NCI-H187 (cell line): ENCODE measurements around the gene NUP98.
A peak's percentile ranks its signal among the peaks of the same experiment; 100 is the strongest.
"Not testable (repeated sequence)": the region's sequence is repeated elsewhere in the genome, so short reads cannot be mapped to it uniquely, and the experiment has no call there.

Experiments used
- DNase-seq, 2 experiments: peaks; one replicate each; lab custom pipeline; 2025; lab: John Stamatoyannopoulos, UW

Gene NUP98

DNA sequence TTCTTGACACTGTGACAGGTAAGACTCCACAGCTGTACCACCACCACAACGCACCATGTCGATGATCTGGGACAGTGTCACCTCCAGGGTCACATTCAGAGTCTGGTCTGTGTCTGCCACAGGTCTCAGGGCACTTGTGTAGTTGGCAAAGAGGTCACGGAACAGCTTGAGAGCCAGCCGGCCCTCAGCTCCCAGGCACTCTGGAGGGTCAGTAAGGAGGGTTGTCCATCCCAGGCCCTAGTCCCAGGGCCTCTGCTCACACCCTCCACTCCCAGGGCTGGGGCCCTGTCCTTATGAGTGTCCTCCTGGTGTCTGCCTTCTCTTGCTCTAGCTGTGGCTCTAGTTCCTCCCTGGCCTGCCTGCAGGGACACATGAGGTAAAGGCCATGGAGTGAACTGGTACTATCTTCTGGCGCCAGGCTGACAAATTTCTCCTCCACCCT, 127.6 kb downstream of the NUP98 start:
- DNase-seq = no peak

- DNase-seq = no peak
These were observed 128.2 kb downstream of the NUP98 start for GRCh38 chr11:3669128-3669527.

DNA sequence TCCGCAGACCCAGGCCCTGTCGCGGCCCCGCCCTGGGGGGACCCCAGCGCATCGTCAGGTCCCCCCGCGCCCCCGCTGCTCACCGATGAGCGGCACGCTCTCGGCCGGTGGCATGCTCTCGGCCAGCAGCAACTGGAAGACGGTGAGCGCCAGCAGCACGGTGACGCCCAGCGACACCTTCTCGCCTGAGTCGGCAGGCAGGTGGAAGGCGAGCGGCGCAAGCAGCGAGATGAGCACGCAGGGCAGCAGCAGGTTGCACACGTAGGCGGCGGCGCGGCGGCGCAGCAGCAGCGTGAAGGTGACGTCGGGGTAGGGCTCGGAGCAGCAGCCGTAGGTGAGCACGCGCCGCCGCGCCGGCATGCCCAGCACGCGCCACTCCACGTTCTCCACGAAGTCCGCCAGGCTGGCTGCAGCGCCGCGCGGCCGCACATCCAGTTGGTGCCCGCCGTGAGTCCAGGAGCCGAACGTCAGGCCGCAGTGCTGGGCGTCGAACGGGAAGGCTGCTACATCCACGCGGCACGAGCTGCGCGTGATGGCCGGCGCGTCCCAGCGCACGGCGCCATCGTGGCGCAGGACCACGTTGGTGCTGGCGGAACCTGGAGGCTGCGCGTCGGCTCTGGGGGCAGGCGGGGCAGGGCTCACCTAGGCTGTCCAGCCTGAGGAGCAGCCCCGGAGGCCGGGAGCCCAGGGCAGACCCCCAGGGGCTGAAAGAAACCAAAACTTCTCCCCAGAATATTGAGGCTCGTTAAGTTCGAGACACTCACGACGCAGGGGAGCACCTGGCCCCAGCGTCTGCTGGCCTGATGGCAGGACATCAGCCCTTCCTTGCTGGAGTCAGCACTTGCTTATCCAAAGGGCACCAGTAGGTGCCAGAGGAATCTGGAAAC, 130.0 kb downstream of the NUP98 start:
- DNase-seq = no peak

DNA sequence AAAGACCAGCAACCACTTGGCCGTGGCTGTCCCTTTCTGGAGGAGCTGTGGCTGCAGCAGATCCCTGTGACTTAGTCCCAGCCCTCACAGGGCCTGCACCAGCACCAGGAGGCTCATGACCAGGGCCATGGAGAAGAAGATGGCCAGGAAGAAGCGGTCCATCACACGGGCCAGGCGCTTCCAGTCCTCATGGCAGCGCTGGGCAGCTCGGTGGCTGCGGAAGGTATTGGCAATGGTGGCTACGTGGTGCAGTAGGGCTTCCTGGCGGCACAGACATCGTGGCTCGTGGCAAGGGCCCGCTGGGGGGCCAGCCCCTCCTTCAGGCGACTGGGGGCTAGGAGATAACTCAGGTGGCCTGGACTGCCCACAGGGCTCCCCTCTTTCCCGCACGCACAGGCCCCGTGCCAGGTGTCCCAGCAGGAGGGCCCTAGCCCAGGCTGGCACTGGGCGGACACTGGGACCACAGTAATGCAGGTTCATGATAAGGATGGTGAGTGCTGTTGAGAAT, 131.3 kb downstream of the NUP98 start:
- DNase-seq = no peak

DNA sequence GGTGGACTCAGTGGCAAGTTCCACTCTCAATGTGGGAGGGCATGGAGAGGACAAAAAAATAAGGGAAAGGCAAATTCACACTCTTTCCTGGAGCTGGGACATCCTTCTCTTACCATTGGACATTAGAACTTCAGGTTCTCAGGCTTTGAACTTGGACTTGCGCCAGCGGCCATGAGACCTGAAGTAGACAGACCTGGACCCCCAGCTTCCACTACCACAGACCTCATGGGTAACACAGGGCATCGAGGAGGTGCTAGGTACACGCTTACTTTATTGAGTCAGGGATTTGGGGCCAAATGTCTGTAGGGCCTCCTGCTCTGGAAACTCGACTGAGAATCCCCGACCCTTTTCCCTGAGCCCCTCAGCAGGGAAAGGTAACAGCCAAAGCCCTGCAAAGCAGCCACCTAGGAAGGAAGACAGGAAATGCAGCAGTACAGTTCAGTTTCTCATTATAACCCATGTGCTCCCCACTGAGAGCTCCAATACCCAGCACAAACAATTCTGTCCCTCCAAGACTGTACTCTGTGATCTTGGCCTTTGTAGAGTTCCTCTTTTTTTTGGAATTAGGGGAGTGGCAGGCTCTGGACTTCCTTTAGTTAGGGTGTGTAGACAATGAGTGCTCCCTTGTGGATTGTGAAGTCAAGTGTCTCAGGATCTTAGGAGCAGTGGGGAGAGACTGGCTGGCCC, 131.9 kb downstream of the NUP98 start:
- no peak for DNase-seq

DNA sequence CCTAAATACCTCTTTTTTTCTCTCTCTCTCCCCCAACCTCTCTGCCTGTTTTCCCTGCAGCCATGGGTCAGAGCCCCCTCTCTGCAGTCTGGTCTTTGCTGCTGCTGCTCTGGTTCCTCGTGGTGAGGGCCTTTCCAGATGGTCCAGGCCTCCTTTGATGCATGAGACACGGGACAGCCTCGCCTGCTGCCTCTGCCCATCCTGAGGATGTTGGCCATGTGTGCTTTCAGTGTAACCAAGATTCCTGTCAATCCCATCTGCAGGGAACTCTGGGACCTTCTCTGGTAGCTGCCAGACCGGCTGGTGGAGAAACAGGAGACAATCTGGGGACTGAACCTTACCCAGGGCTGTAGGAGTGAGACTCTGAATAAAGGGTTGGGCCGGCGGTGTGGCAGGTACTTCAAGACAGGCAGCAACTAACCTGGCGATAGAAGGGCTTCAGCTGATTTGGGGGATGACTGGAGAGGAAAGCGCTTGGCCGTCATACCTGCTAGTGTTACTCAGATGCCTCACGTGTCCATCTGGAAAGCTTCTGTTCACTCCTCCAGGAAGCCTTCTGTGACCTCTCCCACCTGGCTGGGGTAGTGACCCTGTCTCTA, 133.2 kb downstream of the NUP98 start:
- DNase-seq = no peak

GRCh38 chr11:3662856-3663255, 134.5 kb downstream of the NUP98 start:
- DNase-seq = no peak

DNA sequence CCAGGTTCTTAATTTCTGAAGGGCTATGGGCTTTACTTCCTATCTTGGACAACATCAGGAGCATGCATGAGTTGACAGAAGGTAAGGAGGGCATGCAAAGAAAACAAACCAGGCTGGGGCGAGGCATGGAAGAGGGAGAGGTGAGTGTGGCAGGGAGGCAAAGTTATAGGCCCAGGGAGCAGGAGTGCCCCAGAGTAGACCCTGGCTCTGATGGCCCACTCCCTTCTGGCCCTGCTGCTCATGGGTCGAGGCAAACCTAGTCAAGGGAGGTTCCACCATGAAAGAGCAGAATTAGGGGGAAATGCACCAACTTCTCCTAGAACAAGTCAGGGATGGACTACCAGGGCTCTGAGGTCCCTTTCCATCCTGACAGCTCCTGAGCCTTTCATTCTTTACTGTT, 136.4 kb downstream of the NUP98 start:
- DNase-seq = no peak

DNA sequence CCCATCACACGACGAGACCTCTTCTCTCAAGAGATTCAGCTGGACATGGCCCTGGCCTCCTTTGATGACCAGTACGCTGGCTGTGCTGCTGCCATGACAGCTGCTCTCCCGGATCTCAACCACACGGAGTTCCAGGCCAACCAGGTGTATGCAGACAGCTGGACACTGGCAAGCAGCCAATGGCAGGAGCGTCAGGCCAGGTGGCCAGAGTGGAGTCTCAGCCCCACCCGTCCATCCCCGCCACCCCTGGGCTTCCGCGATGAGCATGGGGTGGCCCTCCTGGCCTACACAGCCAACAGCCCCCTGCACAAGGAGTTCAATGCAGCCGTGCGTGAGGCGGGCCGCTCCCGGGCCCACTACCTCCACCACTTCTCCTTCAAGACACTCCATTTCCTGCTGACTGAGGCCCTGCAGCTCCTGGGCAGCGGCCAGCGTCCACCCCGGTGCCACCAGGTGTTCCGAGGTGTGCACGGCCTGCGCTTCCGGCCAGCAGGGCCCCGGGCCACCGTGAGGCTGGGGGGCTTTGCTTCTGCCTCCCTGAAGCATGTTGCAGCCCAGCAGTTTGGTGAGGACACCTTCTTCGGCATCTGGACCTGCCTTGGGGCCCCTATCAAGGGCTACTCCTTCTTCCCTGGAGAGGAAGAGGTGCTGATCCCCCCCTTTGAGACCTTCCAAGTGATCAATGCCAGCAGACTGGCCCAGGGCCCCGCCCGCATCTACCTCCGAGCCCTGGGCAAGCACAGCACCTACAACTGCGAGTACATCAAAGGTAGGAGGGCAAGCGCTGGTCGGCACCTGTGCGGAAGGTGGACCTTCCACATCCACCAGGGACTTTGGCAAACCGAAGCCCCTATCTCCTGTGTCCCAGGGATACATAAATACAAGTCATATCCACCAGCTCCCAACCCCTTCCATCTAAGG, 137.5 kb downstream of the NUP98 start:
- no peak for DNase-seq

- no peak for DNase-seq
These were observed 139.1 kb downstream of the NUP98 start for GRCh38 chr11:3658252-3658651.

DNA sequence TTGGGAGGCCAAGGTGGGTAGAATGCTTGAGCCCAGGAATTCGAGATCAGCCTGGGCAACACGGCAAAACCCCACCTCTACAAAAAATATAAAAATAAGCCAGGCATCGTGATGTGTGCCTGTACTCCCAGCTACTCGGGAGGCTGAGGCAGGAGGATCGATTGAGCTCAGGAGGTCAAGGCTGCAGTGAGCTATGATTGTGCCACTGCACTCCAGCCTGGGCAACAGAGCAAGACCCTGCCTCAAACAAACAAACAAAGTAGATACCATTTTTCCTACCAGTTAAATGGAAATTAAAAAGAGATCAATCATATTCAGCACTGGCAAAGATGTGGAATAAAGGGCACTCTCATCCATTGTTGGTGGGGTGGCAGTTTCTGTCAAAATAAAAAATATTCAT, 140.0 kb downstream of the NUP98 start:
- not testable (repeated sequence) for DNase-seq

DNA sequence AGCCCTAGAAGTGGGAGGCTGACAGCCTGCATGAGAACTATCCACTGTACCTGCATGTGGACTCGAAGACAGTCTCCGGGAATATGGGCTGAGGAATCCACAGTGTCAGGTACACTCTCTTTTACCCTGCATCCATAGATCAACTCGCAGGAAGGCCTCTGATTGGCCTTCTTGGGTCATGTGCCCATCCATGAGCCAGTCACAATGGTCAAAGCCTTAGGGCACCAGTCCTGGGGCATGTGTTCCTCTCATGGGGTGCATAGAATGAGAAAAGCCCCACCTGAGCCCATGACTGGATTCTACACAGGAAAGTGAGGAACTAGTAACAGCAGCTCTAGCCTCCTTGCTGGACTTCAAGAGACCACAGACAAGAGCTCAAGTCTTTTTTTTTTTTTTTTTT, 141.8 kb downstream of the NUP98 start:
- DNase-seq = no peak

DNA sequence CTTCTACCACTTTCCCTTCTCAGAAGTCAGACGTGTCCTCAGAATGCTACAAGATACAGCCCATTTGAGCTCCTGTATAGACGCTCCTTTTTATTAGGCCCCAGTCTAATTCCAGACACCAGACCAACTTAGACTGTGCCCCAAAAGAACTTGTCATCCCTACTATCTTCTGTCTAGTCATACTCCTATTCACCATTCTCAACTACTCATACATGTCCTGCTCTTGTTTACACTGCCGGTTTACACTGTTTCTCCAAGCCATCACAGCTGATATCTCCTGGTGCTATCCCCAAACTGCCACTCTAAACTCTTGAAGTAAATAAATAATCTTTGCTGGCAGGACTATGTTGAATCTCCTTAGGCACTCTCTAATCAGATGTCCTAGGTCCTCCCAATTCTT, 144.8 kb downstream of the NUP98 start:
- not testable (repeated sequence) for DNase-seq

DNA sequence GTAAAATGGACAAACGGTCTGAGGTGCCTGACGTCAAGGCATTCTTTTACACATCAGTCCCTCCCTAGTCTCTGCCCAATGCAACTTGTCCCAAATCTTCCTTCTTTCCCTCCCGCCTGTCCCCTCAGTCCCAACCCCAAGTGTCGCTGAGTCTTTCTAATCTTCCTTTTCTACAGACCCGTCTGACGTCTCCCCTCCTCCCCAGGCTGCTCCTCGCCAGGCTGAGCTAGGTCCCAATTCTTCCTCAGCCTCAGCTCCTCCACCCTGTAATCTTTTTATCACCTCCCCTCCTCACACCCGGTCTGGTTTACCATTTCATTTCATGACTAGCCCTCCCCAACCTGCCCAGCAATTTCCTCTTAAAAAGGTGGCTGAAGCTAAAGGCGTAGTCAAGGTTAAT, 148.0 kb downstream of the NUP98 start:
- DNase-seq = not testable (repeated sequence)

DNA sequence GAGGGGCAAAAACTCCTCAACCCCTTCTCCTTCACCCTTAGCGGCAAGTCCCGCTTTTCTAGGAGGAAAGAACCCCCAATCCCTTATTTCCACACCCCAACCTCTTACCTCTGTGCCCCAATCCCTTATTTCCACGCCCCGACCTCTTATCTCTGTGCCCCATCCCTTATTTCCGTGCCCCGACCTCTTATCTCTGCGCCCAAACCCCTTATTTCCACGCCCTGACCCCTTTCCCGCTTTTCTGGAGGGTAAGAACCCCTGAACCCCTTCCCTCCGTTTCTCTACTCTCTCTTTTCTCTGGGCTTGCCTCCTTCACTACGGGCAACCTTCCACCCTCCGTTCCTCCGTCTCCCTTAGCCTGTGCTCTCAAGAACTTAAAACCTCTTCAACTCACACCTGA, 148.5 kb downstream of the NUP98 start:
- DNase-seq = not testable (repeated sequence)

- no peak for DNase-seq
These were observed 151.8 kb downstream of the NUP98 start for GRCh38 chr11:3645552-3645951.

DNA sequence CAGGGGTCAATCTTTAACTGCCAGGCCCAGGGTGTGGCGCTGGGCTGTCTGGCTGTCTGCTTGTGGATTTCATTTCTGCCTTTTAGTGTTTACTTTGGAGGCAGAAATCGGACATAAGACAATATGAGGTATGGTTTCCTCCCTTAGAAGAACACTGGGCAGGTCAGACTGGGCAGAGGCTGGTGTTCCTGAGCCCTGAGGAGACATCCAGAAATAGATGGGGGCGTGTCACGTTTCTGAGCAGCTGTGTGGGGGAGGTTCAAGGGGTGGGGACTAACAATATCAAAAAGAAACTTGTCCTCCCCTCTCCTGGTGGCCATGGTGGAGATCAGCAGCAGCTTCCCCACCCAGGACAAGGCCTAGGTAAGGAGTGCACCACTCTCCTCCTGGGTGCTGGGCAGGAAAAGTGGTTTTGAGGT, 152.5 kb downstream of the NUP98 start, which contains the start of gene ART1:
TSS of gene ART1 (plus strand) at position 312 of the 419 bp plus-strand sequence. CDS start 14,086 bp downstream, outside the sequence.
- DNase-seq = no peak

DNA sequence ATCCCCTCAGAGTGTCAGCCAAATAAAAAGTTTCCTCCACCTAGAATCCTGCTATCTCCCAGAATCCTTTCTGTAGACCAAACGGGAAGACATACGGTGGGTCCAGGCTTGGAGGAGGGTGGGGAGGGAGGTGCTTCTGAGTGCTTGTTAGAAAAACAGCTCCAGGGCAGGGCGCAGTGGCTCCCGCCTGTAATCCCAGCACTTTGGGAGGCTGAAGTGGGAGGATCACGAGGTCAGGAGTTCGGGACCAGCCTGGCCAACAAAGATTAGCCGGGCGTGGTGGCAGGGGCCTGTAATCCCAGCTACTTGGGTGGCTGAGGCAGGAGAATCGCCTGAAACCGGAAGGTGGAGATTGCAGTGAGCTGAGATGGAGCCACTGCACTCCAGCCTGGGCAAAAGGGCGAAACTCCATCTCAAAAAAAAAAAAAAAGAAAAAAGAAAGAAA, 154.2 kb downstream of the NUP98 start:
- not testable (repeated sequence) for DNase-seq

- DNase-seq = peak; percentile 12 to 21
These were observed 155.0 kb downstream of the NUP98 start for GRCh38 chr11:3642071-3642951.

DNA sequence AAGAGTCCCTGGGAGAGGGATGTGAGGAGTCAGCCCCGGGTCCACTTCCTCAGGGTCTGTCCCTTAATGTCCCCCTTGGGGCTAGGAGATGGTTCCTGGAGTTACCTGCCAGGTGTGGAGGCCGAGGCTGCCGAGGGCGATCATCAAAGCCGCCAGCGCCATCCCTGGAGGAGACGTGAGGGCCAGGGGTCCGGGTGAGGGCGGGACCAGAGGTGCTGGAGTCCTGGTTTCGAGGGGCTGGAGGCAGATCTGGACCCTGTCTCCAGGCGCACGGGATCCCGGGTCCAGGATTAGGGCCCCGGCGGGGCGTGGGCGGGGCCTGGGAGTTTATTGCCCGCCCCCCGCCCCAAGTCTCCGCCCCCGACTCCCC, 155.7 kb downstream of the NUP98 start, which contains the start of gene ART5:
TSS of gene ART5 (minus strand) at position 292 of the 370 bp plus-strand sequence. CDS start at position 162, 130 bp downstream.
- DNase-seq = no peak
